NCI-H2196 treated with DMSO at 0.1 percent for 48 hours (cell line): ENCODE measurements around the gene PTH1R.

Source experiments
- DNase-seq: peaks from one replicate; lab custom pipeline; 2025; ENCODE audit not compliant: unreplicated experiment; lab: John Stamatoyannopoulos, UW

The PTH1R gene

DNA sequence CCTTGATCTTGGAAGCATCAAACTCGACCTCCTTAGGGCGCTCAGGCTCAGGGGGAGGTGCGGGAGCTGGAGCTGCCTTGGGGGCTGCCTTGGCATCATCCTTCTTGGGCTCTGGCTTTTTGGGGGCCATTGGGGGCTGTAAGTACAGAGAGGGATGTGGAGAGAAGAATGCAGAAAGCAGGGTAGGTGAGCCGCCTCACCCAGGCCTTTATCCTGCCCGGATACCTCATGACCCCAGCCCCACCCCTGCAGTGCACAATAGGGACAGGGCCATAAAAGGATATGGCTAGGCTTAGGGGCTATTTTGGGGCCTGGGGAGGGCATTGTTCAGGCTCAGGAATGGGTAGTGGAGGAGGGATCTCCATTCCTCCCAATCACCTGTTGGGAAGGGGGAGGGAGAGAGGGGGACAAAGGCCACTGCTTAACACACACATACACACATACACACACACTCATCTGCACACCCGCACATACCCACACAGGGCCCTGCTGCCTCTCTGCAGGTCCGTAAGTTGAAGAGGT is 14.2 kb upstream of the PTH1R start, which contains the start of gene MYL3:
TSS of gene MYL3 (minus strand) at position 184 of the 522 bp plus-strand sequence. CDS start at position 130, 54 bp downstream.
- no peak for DNase-seq

DNA sequence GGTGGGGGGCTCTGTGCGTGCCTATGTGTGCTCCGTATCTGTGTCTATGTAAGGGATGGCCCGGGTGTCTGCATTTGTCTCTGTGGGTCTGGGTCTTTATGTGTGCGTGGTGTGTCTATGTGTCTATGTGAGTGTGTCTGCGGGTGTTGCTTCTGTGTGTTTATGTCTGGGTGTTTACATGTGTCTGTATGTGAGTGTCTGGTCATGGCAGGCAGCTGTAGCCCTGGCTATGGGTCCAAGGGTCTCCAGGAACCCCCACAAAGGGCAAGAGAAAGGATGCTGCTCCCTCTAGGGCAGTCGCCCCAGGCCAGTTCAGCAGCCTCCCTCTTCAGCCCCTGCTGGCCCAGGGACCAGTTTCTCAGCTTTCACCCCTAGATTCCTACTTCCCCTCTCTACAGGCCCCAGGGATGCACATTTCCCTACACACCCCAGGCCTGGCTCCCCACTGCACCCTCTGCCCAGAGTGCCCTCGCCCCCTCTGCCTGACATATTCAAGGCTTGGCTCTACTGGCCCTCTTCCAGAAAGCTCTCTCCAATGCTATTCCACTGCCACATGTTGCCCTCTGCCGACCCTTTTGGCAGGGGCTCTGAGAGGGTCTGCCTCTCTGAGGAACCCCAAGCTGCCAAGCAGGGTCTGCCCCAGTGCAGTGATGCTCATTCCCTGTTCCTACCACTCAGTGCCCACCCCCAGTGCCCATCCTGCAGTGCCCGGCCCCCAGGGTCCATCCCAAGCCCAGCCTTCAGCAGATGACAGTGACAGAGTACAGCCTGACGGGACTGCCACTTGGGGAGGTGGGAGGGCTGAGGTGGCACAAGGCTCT is 13.2 kb upstream of the PTH1R start:
- DNase-seq, result no peak

DNA sequence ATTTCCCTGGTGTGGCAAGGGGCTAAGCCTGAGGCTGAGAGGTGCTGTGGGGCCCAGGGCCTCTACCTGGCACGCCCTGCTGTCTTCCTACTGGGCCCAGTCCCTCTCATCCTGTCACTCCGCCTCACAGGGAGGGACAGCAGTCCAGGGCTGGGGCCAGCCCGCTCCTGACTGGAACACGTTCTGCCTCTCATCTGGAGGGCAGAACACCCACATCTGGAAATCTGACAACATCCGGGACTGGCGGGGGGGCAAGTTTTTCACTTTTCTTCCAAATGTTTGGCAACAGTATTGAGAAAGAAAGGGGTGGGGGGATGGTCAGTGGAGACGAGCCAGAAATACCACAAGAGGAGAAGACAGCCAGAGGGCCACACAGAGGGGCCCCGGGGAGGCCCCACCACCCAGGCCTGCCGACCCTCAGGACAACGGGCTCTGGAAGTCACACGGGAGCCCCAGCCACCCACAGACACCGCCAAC is 12.5 kb upstream of the PTH1R start:
- no peak for DNase-seq

DNA sequence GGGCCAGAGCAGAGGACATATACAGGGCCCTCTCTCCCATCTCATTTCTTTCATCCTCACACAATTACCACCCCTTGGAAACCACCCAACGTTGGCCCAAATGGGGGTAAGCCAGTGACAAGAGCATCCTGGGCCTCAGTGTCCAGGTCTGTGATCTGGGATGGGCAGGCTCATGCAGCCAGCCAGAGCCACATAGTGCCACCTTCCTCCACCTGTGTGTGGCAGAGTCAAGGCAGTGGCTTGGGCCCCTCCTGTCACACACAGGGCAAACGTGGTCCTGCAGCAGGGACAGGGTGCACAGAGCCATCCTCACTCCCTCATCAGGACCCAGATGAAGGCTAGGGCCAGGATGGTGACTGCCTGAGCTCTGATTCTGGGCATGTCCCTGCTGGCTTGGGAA is 12.0 kb upstream of the PTH1R start:
- DNase-seq, result no peak

DNA sequence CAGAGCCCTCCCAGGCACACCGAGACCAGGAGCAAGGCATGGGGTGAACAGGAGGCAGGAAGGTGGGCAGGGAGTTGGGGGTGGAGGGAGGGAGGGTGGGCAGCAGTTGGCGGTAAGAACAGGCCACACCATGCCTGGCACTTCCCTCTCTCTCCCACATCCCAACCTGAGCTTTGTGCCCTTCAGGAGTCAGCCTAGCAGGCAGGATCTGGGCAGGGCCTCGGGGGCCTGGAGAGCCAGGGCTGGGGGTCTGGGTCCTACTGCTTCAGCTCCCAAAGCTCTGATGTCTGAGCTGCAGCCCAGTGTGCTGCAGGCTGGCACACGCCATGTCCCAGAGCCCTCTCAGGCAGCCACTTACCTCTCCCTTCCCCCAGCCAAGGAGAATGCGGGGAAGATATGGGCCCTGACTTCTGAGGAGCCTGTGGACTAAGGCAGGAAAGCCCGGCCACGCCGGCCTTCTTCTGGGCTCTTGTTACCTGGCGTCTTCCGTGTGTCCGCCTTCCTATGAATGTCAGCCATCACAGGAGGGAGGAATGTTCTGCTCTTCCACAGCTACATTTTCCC is 11.4 kb upstream of the PTH1R start:
- DNase-seq, result no peak

DNA sequence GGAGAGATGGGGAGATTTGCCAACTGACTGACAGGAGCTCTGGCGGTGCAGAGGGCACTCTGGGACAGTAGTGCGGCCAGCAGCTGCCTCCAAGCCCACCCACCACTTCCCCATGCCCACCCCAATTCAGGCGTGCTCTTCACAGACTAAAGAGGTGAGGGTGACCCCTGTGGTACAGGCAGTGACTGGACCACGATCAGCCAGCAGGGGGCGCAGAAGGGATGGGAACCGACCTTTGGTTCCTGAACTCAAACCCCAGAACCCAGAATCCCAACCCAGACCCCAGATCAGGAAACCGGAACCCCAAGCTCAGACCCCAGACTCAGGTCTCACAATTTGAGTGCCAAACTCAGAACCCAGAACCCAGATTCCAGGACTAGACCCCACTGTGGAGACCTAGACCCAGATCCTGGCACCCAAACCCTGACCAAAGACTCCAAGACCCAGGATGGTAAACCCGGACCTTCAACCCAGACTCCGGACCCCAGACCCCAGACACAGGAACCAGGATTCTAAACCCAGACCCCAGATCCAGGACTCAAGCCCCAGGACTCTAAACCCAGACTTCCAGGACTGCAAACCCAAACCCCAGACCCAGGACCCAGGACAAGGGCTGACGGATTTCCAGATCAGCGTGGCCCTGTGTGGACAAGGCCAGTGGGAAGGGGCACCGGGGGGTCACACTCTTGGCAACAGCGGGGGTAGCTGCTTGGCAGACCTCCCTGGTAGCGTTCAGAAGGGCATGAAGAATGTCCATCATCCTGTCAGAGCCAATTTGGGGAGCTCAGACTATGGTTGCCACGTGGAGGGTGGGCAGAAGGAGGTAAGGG is 10.6 kb upstream of the PTH1R start:
- no peak for DNase-seq

DNA sequence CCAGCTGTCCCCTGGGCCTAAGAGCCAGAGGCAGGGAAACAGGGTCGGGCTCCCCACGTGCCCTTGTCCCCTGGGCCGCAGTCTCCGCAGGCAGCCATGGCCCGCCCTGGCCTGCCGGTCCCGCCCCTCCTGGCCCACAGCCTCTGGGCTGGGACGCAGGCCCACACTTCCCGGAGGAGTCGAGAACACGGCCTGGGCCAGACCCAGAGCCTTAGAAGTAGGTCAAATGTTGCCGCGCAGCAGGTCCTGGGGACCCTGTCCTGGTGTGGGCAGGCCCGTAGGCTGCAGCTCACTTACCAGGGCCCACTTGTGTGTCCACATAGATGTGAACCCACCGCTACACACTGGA is 10.0 kb upstream of the PTH1R start:
- no peak for DNase-seq

DNA sequence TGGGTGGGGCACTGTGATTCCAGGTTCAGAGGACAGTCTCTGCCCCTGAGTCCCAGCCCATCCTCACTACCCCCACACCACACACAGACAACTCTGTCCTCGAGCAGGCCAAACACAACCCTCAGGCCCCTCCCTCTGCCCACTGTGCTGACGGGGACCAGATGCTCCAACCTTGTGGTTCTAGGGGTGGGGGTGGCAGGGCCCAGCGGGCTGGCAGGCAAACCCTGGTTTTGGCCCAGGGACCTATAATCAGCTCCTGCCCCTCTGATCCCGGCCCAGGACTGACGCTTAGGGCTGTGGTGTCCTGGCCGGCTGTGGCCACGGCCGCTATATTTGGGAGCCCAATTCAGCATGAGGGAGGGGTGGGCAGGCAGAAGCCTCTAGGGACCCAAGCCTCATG is 9.2 kb upstream of the PTH1R start:
- DNase-seq, result no peak

DNA sequence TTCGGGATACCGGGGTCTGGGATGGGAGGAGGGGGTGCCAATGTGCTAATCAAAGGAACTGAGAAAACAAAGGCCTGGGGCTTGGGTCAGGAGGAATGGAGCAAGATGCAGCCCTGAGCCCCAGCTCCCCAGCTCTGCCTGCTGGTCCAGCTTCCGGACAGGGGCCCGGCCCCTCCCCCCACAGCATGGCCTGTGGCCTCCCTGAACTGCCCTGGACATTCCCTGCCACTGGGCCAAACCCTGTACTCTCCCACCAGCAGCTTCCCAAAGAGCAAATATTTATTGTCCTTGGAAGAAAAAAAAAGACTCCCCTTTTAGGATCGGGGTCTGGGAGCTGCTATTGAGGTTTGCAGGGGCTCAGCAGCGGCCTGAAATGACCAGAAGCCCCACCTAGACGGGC is 8.6 kb upstream of the PTH1R start:
- no peak for DNase-seq

DNA sequence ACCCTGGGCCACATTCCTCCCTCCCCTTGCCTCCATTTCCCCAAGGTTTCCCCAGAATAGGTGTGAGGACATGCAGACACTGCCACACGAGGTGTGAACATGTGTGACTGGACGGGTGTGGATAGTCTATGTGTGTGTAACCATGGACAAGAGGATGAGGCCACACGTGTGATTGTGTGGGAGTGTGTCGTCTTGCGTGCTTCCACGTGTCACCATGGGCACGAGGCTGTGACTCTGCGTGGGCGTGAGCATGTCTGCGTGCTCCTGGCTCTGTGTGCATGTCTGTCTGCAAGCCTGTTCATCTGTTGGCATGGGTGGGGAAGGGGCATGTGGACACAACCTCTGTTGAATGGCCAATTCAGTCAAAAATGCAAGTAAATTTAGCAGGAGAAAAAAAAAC is 8.1 kb upstream of the PTH1R start:
- DNase-seq, result no peak

DNA sequence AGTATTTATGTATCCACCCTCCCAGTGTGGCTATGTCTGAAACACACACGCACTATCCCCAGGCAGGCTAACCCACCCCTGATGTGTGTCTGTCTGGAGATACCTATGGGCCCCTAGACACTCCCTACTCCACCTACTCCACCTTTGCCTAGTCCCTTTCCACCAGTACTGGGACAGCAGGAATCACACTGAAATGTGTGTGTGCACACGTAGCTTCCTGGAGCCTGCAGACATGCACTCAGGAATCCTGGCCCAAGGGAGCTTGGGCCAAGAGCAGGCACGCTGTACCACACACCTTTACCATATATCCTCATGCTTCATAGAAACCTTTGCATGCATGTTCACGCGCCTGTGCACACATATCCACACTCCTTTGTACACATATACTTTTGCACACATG is 6.9 kb upstream of the PTH1R start:
- no peak for DNase-seq

DNA sequence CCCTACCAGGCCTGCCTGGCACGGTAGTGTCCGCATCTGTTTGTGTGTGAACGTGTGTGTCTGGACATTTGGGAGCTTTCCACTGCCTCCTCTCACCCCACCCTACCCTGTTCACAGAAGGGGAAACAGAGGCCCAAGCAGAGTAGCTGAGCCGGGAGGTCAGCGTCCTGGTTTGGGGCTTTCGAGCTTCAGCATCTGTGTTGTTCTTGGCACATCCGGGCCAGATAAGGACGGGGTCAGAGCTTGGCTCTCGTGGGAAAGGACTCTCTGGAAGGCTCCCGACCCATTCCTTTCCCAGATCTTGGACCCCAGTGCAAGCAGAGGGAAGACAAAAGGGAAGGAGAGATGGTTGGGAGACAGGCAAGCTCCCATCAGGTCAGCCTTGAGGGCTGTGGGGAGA is 6.3 kb upstream of the PTH1R start:
- no peak for DNase-seq

DNA sequence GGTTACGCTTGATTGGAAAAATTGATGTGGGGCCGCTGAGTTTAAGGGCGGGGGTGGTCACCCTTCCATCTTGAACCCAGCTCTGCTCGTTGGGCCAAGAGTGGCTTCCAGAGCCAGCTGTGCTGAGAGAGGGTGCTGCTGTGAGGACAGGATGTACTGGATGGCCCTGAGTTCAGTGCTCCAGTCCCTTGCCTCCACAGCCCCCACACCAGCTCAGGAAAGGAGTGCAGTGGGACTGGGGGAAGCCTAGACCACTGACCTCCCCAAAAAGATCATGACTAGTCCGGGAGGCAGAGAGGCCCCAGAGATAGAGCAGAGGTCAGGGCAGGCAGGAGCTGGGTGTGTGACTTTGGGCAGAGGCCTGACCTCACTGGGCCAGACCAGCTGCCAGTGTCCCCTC is 4.0 kb upstream of the PTH1R start:
- no peak for DNase-seq

DNA sequence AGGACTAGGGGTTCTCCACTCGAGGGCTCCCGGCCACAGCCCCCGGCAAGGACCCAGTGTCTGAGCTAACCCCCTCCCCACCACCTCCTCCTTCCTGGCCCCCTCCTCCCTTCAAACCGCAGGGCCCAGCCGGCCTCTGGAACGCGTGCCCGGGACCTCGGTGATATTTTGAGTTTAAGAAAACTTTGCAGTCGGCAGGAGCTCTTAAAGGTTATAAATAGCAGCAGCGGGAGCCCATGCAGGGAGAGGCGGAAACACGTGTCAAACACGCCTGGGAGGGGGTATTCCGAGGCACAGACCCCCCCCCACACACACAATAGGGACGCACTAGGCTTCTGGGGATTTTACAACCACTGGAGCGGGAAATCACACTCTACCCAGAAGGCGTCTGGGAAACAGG is 3.1 kb upstream of the PTH1R start:
- no peak for DNase-seq

DNA sequence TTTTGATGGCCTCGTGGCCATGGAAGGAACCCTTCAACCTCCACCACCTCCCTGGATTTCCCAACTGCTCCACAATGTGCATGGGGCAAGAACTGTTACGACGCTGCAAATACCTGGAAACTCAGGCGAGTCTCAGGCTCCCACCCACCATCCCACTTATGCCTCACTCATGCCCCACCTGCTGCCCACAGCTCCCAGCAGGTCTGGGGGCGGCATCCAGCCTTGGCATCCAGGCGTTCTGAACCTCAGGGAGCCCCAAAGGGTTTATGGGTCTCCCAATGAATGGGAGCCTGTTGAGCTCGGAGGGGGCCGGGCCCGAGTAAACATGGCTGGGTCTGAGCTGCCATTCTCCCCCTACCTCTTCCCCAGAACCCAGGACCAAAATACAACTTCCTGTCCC is 2.0 kb upstream of the PTH1R start:
- DNase-seq, result no peak

DNA sequence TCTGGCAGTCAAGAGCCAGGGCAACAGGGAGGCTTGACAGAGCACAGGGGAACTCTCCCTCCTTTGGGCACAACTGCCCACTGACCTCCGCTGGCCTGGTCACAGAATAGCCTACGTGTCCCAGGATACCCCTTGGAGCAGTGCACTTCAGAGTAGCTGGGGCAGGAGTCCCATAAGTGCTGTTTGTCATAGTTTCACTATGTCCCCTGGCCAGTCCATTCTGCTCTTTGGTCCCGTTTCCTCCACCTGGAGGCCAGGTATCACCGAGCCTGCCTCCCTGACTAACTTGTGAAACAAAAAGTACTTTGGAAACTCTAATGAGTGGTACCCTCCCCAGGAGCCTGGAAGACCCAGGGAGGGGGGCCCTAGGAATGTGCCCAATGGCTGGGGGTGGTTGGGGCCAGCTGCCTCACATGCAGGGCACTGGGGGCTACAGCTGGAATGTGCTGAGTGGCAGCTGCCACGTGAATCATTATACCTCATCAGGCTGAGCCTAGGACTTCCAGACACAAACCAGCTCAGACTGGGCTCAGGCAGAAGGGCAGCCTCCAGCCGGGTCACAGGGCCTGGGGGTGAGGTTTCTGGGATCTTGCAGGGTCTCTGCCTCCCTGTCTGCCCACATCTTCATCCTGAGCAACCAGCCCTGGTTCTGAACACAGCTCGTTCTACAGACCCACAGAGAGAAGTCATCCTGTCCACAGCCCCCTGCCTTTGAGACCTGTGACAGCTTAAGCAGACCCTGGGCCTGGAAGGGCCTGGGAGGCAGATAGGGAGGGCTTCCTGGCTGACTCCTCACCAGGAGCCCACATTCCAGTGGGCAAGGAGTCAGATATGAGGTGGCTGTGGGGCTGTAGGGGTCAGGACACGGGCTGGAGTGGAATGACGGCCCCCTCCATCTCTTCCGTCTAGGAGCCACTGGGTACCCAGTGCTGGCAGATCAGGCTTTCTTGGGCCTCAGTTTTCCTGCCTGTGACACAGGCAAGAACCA is 914 bp upstream of the PTH1R start:
- no peak for DNase-seq

DNA sequence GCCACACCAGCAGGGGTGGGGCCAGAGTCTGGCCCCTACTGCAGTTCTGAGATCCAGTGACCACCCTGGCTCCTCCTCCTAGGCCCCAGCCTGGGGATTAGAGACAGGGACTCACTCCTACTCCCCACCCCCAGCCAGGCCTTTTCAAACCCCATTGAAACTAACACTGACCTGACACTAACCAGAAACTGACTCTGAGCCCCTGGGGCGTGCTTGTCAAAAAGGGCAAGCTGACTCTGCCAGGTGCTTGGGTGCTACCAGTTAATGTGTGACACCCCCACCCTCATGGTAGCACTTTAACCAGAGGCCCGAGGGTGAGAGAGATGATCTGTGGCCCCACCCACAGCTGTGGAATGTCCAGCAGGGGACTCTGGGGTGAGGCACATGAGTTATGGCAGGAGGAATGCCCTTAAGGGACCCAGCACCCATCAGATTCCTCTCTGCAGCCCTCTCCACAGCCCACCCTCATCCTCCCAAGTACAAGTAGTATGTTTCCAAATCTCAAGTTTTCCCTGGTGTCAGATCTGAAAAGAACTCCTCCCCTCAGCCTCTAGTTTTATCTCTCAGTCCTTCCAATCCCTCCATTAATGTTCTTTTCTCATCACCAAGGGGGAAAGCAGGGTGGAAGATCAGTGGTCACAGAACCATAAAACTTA is 1.4 kb downstream of the PTH1R start:
- no peak for DNase-seq

DNA sequence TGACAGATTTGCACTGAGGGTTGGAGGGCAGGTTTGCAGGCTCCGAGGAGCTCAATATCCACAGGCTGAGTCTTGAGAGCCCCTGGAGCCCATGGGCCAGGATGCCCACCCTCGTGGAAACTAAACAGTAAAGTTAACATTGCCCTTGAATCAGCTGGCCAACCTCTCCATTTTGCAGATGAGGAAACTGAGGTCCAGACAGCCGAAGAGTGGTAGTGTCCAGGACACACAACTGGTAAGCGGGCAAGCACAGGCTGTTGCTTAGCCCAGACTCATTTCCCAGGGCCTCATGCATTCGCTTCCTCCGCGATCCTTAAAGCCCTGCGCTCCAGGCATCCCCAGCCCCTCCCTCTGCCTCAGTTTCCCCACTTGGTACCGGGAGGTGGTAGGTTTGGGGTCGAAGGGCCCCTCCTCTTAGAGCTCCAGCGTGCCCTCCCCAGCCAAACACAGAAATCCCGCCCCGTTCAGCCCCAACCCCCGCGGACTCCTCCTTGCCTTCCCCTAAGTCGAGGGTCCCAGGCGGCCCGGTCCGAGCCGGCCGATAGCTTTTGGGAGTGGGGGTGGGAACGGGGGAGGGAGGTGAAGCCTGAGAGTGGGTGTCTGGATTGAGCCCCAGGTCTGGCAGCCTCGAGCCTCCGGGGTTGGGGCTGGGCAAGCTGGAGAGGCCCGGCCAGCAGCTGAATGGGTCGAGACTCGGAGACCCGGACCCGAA is 3.5 kb downstream of the PTH1R start:
- DNase-seq, result no peak

DNA sequence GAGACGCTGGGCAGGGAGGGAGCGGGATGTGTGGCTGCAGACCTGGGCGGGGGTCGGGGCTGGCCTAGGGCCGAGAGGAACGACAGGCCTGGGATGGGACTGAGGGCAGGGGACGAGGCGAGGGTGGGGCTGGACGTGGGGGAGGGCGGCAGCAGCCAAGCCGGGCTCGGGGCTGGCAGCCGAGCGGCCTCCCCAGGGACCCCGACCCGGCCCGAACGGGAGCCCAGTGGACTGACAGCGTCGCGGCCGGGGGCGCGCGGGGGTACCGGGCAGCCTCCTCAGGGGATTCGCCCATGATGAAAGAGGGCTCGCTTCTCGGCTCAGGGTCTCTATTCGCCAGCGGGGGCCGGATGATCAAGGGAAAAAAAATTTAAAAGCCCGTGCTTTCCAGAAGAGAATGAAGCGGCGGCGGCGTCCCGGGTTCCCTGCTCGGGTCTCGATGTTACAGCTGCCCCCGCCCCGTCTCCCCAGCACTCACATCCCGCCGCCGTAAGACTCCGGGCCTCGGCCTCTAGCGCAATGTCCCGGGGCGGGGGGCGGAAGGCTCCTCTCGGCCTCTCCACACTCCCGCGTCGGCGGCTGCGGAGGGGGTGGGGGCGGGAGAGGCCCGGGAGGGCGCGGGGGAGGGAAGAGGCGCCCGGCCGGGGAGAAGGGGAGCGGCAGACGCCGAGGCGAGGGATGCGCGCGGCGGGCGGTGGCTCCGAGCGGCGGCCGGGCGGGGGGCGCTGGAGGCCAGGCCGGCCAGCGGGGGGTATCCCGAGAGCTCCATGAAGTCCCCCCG is 4.3 kb downstream of the PTH1R start:
- DNase-seq, result no peak
